MCF 10A (cell line): ENCODE data around the gene MAP4K2. TPM values are rescaled to one million over a fixed set of nuclear protein-coding genes. Genes with fewer than 3 reads are reported as not detected.

Experiments
- BruUV-seq: library from RNA; stranded (reverse); fragments of 400-500 nt; replicated peaks from 2 replicates; lab custom pipeline; 2021; lab: Mats Ljungman, UMichigan
- CTCF ChIA-PET: fragments of 300-600 bp; sonication (Branson Sonifier 250); formaldehyde crosslinking; extraction: SDS; loops from one replicate; lab custom pipeline; 2021; ENCODE audit warnings: antibody characterized with exemption, inconsistent platforms; lab: Yijun Ruan, JAX
- POLR2A ChIA-PET: fragments of 300-600, 350-650 bp; sonication (Branson Sonifier 250); formaldehyde crosslinking; extraction: SDS; loops from one replicate; lab custom pipeline; 2020; ENCODE audit warnings: antibody characterized with exemption, inconsistent platforms; lab: Yijun Ruan, JAX
- DNase-seq: peaks from one replicate; pipeline ENCODE4 v3.0.0-alpha.2; 2018; ENCODE audit not compliant: unreplicated experiment
- H3K27ac Mint-ChIP-seq: one replicate; pipeline ENCODE4 v1.8.0; 2022; ENCODE audit warnings: mild to moderate bottlenecking, low read depth, mixed read lengths; ENCODE audit not compliant: unreplicated experiment
- H3K27me3 Mint-ChIP-seq: one replicate; pipeline ENCODE4 v1.8.0; 2022; ENCODE audit warnings: mixed read lengths; ENCODE audit not compliant: insufficient read depth, unreplicated experiment
- H3K36me3 Mint-ChIP-seq: one replicate; pipeline ENCODE4 v1.8.0; 2022; ENCODE audit warnings: mild to moderate bottlenecking, moderate library complexity, mixed read lengths; ENCODE audit not compliant: insufficient read depth, unreplicated experiment
- H3K4me1 Mint-ChIP-seq: one replicate; pipeline ENCODE4 v1.8.0; 2022; ENCODE audit warnings: mixed read lengths; ENCODE audit not compliant: insufficient read depth, unreplicated experiment
- H3K4me3 Mint-ChIP-seq: one replicate; pipeline ENCODE4 v1.8.0; 2022; ENCODE audit warnings: mild to moderate bottlenecking, moderate library complexity, mixed read lengths; ENCODE audit not compliant: unreplicated experiment
- H3K9me3 Mint-ChIP-seq: one replicate; pipeline ENCODE4 v1.8.0; 2022; ENCODE audit warnings: mixed read lengths; ENCODE audit not compliant: unreplicated experiment
- intact Hi-C: fragments of 100-400 bp; cut with micrococcal nuclease; formaldehyde crosslinking; loops from 2 replicates; pipeline ENCODE4 v1.14.1; 2022
- total RNA-seq: library from RNA; stranded (reverse); gene quantifications from 2 replicates; pipeline ENCODE4 v1.2.3, GENCODE V29; 2022
- TF ChIP-seq, protein P1 (sequence below): fragments of 200-600 bp; IDR thresholded peaks from one replicate; pipeline ENCODE4 v1.8.0; 2022; ENCODE audit warnings: antibody characterized with exemption, mild to moderate bottlenecking; ENCODE audit not compliant: unreplicated experiment

The MAP4K2 gene
- total RNA-seq, 1 experiment from 2014 or later: 6.8 TPM

DNA sequence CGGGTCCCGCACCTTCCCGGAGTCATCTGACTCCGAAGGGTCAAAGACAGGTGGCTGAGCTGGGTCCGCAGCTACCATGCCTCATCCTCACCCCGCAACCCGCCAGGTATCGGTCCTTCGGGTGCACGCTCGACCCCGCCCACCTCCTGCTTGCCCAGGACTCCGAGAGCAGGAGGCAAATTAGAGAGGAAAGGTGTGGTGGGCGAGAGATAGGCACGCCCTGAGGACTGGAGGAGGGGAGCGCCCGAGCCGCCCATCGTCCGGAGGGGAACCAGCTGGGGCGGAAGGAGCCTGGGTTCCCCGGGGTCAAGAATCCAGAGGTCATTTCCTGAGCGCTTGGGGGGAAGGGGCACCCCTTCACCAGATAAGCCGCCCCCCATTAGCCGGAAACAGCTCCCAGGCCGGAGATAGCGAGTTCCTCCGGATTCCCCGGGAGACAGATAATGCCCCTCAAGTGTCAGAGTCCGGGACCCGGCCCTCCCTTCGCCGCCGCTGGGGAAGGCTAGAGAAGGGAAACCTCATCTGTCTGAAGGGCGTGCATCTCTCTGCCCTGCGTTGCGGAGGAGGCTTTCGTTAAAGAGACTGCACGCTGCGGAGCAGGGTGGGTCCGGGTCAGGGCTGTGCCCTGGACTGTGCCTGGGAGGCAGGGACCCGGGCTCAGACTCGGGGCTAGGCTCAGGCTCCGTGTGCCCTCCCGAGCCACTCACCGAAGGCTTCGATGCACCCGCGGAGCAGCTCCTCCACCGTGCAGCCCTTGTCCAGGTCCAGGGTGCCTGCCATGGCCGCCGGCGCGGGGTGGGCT is 60.7 kb downstream of the MAP4K2 start:
- Mint-ChIP-seq H3K9me3 (no peaks in the 10 kb centered on the region), H3K36me3 (no peaks in the 10 kb centered on the region), H3K27me3 (peaks cover 57% of the 10 kb centered on the region), H3K27ac (no peak overlapping the region), H3K4me3 (no peak overlapping the region), H3K4me1 (peaks cover 8% of the 10 kb centered on the region)
- TF ChIP-seq, protein P1, sequence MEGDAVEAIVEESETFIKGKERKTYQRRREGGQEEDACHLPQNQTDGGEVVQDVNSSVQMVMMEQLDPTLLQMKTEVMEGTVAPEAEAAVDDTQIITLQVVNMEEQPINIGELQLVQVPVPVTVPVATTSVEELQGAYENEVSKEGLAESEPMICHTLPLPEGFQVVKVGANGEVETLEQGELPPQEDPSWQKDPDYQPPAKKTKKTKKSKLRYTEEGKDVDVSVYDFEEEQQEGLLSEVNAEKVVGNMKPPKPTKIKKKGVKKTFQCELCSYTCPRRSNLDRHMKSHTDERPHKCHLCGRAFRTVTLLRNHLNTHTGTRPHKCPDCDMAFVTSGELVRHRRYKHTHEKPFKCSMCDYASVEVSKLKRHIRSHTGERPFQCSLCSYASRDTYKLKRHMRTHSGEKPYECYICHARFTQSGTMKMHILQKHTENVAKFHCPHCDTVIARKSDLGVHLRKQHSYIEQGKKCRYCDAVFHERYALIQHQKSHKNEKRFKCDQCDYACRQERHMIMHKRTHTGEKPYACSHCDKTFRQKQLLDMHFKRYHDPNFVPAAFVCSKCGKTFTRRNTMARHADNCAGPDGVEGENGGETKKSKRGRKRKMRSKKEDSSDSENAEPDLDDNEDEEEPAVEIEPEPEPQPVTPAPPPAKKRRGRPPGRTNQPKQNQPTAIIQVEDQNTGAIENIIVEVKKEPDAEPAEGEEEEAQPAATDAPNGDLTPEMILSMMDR: no peak
- POLR2A ChIA-PET: no interaction called here
- BruUV-seq: no TSS peak
- CTCF ChIA-PET: interaction anchor here (0.5 to 3.6 kb wide), 14 partner anchors 9 to 947 kb away, joined by 3 to 20 read pairs (median 4); partner anchors contain the start of gene PYGM
- intact Hi-C loops: no loop called here
- no peak for DNase-seq

- ChIA-PET POLR2A (no interaction called here), CTCF (interaction anchor here (0.5 to 3.6 kb wide), 11 partner anchors 8 to 948 kb away, joined by 3 to 20 read pairs (median 4); partner anchors contain the start of gene PYGM)
- DNase-seq: no peak
- no TSS peak for BruUV-seq
- Mint-ChIP-seq H3K36me3 (no peaks in the 10 kb centered on the region), H3K27me3 (peaks cover 65% of the 10 kb centered on the region), H3K4me1 (peaks cover 8% of the 10 kb centered on the region), H3K4me3 (no peak overlapping the region), H3K9me3 (no peaks in the 10 kb centered on the region), H3K27ac (no peak overlapping the region)
- intact Hi-C loops: no loop called here
- TF ChIP-seq, protein P1: no peak
These were observed 61.5 kb downstream of the MAP4K2 start for GRCh38 chr11:64741375-64742086.

DNA sequence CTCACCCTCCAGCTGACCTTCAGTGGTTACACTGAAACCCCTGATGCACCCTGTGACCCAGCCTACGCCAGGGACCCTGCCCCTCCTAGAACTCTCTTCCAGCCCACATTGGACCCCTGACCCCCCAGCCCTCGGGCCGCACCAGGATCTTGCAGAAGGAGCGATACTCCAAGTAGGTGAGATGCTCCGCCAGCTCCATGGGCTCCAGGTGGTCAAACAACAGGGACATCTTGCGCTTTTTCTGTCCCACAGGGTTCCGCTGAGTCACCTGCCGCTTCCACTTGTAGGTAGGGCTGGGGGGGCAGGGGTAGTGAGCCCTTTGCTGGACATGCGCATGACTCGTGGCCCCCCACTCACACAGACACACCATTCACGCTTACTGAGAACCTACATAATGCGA is 63.1 kb downstream of the MAP4K2 start:
- Mint-ChIP-seq H3K36me3 (no peaks in the 10 kb centered on the region), H3K4me1 (peaks cover 8% of the 10 kb centered on the region), H3K27ac (no peak overlapping the region), H3K27me3 (peaks cover 81% of the 10 kb centered on the region), H3K9me3 (no peaks in the 10 kb centered on the region), H3K4me3 (no peak overlapping the region)
- TF ChIP-seq, protein P1: no peak
- DNase-seq: no peak
- BruUV-seq: no TSS peak
- intact Hi-C loops: no loop called here
- ChIA-PET POLR2A (interaction anchor here (0.7 kb wide), 1 partner anchor 36 kb away, joined by 3 read pairs; no protein-coding TSS in a partner anchor), CTCF (interaction anchor here (0.7 to 1.7 kb wide), 3 partner anchors 52 to 292 kb away, joined by 3 to 6 read pairs (median 5); no protein-coding TSS in a partner anchor)

DNA sequence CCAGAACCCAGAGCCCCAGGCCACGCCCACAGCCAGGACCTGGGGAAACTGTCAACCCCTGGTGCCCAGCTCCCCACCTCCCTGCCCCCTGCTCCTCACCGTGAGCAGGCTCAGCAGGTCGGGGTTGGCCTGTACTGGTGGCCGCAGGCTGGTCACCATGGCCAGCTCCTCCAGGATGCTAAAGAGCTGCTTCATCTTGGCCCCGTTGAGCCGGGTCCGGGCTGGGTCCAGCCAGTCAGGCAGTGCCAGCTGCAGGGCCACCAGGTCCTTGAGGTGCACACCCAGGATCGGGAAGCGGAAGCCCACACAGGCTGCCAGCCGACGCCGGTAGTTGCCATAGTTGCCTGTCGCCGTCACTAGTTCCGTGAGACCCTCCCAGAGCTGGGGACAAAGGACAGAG is 66.4 kb downstream of the MAP4K2 start:
- Mint-ChIP-seq H3K27me3 (peaks cover 59% of the 10 kb centered on the region), H3K9me3 (no peaks in the 10 kb centered on the region), H3K4me3 (no peak overlapping the region), H3K27ac (no peak overlapping the region), H3K36me3 (no peaks in the 10 kb centered on the region), H3K4me1 (no peaks in the 10 kb centered on the region)
- ChIA-PET POLR2A (no interaction called here), CTCF (interaction anchor here (0.5 to 2.9 kb wide), 8 partner anchors 7 to 288 kb away, joined by 3 to 9 read pairs (median 3); partner anchors contain the start of gene RASGRP2)
- BruUV-seq: no TSS peak
- intact Hi-C loops: no loop called here
- TF ChIP-seq, protein P1: no peak
- DNase-seq: no peak
